GM18858 (cell line): ENCODE data around the gene ITGB3.

Experiments
- ATAC-seq: cut with Tn5 transposase; IDR thresholded peaks from one replicate; pipeline ENCODE4 v1.9.1; 2021; ENCODE audit not compliant: unreplicated experiment

Gene ITGB3

GRCh38 chr17:47325176-47325575 lies 71.5 kb downstream of the ITGB3 start:
- ATAC-seq, result no peak

DNA sequence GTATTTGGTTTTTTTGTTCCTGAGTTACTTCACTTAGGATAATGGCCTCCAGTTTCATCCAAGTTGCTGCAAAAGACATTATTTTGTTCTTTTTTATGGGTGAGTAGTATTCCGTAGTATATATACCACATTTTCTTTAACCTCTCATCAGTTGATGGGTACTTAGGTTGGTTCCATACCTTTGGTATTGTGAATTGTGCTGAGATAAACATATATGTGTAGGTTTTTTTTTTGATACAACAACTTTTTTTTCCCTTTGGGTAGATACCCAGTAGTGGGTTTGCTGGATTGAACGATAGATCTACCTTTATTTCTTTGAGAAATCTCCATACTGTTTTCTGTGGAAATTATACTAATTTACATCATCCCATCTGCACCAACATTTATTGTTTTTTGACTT lies 76.9 kb downstream of the ITGB3 start:
- no peak for ATAC-seq

DNA sequence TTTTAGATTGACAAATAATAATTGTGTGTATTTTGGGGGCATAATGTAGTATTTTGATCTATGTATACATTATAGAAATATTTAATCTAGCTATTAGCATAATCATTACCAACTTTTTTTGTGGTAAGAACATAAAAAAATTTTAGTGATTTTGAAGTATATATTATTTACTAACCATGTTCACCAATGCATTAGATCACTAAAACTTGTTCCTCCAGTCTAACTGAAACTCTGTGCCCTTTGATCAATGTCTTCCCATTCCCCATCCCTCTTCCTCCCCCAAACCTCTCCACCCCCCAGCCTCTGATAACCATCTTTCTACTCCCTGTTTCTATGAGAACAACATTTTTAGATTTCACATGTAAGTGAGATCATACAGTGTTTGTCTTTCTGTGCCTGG lies 78.7 kb downstream of the ITGB3 start:
- ATAC-seq, result no peak

- no peak for ATAC-seq
These were observed 81.7 kb downstream of the ITGB3 start for GRCh38 chr17:47335101-47335936.

- no peak for ATAC-seq
These were observed 84.4 kb downstream of the ITGB3 start for GRCh38 chr17:47338026-47338425.

- no peak for ATAC-seq
These were observed 99.2 kb downstream of the ITGB3 start for GRCh38 chr17:47352848-47353247.

DNA sequence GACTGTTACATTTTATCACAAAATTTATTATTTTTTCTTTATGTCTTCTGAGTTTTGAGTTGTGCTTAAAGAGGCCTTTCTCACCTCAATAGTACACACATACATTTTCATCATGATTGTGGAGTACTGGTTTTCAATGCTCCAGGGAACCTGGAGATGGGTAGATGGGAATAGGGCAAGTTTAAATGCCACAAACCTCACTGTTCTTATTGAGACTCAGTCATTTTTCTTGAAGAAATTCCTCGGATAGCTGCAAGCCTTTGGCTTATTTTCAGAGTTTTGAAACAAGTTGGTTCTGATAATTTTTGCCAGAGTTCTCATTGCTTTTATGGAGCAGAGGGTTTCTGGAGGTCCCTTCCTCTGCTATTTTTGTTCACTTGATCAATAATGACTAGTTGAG lies 105.0 kb downstream of the ITGB3 start:
- no peak for ATAC-seq
